Stimulated activated CD8-positive, alpha-beta memory T cell treated with anti-CD3 and anti-CD28 coated beads, Interleukin-4, amount 100 ng/mL, for 48 hours (primary cell): Measurements from ENCODE around the gene NELL1.

Experiments
- DNase-seq: peaks from one replicate; pipeline ENCODE4 v3.0.0-alpha.2; 2020

NELL1 gene

GRCh38 chr11:21456186-21456585 lies 786.8 kb downstream of the NELL1 start:
- DNase-seq: no peak

GRCh38 chr11:21460082-21460481 lies 790.7 kb downstream of the NELL1 start:
- no peak for DNase-seq

- DNase-seq: no peak
Measured at GRCh38 chr11:21461701-21462100, 792.3 kb downstream of the NELL1 start.

GRCh38 chr11:21464601-21465193 lies 795.3 kb downstream of the NELL1 start:
- DNase-seq: no peak

GRCh38 chr11:21465203-21465602 lies 795.8 kb downstream of the NELL1 start:
- no peak for DNase-seq

- no peak for DNase-seq
Measured at GRCh38 chr11:21465920-21466319, 796.5 kb downstream of the NELL1 start.

- no peak for DNase-seq
Measured at GRCh38 chr11:21470521-21470920, 801.1 kb downstream of the NELL1 start.

- DNase-seq: no peak
Measured at GRCh38 chr11:21472261-21472660, 802.9 kb downstream of the NELL1 start.

GRCh38 chr11:21474529-21474928 lies 805.1 kb downstream of the NELL1 start:
- DNase-seq: no peak

GRCh38 chr11:21475276-21475675 lies 805.9 kb downstream of the NELL1 start:
- no peak for DNase-seq

- DNase-seq: no peak
Measured at GRCh38 chr11:21476588-21476987, 807.2 kb downstream of the NELL1 start.

GRCh38 chr11:21480240-21480639 lies 810.9 kb downstream of the NELL1 start:
- no peak for DNase-seq

- no peak for DNase-seq
Measured at GRCh38 chr11:21481255-21481654, 811.9 kb downstream of the NELL1 start.

- no peak for DNase-seq
Measured at GRCh38 chr11:21484039-21484438, 814.7 kb downstream of the NELL1 start.

- no peak for DNase-seq
Measured at GRCh38 chr11:21485006-21485405, 815.6 kb downstream of the NELL1 start.

- no peak for DNase-seq
Measured at GRCh38 chr11:21485426-21485825, 816.0 kb downstream of the NELL1 start.

- DNase-seq: no peak
Measured at GRCh38 chr11:21489416-21490115, 820.2 kb downstream of the NELL1 start.

- DNase-seq: no peak
Measured at GRCh38 chr11:21492931-21493330, 823.5 kb downstream of the NELL1 start.

GRCh38 chr11:21494946-21495345 lies 825.6 kb downstream of the NELL1 start:
- DNase-seq: no peak

GRCh38 chr11:21495879-21496278 lies 826.5 kb downstream of the NELL1 start:
- DNase-seq: no peak

- DNase-seq: no peak
Measured at GRCh38 chr11:21501245-21501644, 831.9 kb downstream of the NELL1 start.

GRCh38 chr11:21505070-21505469 lies 835.7 kb downstream of the NELL1 start:
- no peak for DNase-seq

GRCh38 chr11:21511835-21512440 lies 842.6 kb downstream of the NELL1 start:
- DNase-seq: peak; percentile 63

GRCh38 chr11:21514316-21514715 lies 844.9 kb downstream of the NELL1 start:
- DNase-seq: no peak

GRCh38 chr11:21520244-21520643 lies 850.9 kb downstream of the NELL1 start:
- DNase-seq: no peak
